SU-DHL-6 (cell line): Measurements from ENCODE around the gene LFNG.

Source experiments
- H2AFZ ChIP-seq: fragments of 200-600 bp; sonication (generic); 2 replicates; pipeline ENCODE4 v1.6.1; 2014; ENCODE audit warnings: low read depth, mild to moderate bottlenecking, moderate library complexity, mixed read lengths, antibody characterized with exemption, low read length; ENCODE audit not compliant: severe bottlenecking
- H3F3A ChIP-seq: fragments of 200-600 bp; shearing (Covaris generic); 2 replicates; pipeline ENCODE4 v1.6.0; 2016; ENCODE audit warnings: antibody characterized with exemption, mild to moderate bottlenecking; ENCODE audit not compliant: insufficient read depth
- H3K27ac ChIP-seq: fragments of 200-600 bp; sonication (generic); 2 replicates; pipeline ENCODE4 v1.5.1; 2016; ENCODE audit warnings: low read depth, mild to moderate bottlenecking, low read length, moderate library complexity, mixed read lengths
- H3K27me3 ChIP-seq: fragments of 200-600 bp; sonication (generic), shearing (Covaris generic); 2 replicates; pipeline ENCODE4 v1.6.0; 2014; ENCODE audit warnings: mild to moderate bottlenecking, low read length
- H3K36me3 ChIP-seq: fragments of 200-600 bp; sonication (generic); 2 replicates; pipeline ENCODE4 v1.6.1; 2014; ENCODE audit warnings: mild to moderate bottlenecking, low read length, mixed read lengths
- H3K4me2 ChIP-seq: fragments of 300-600, 200-600 bp; shearing (Covaris generic), sonication (generic); 2 replicates; pipeline ENCODE4 v1.6.0; 2014; ENCODE audit warnings: low read length, low read depth, mild to moderate bottlenecking; ENCODE audit not compliant: poor library complexity, severe bottlenecking
- H3K4me3 ChIP-seq: fragments of 200-600 bp; sonication (generic); 2 replicates; pipeline ENCODE4 v1.5.1; 2014; ENCODE audit warnings: antibody characterized with exemption, low read length, mild to moderate bottlenecking, mixed read lengths; ENCODE audit not compliant: insufficient read depth, poor library complexity, severe bottlenecking
- H3K79me2 ChIP-seq: fragments of 200-600 bp; sonication (generic); 2 replicates; pipeline ENCODE4 v1.6.1; 2014; ENCODE audit warnings: mild to moderate bottlenecking, low read length, moderate library complexity; ENCODE audit not compliant: insufficient read depth
- H3K9ac ChIP-seq: fragments of 200-600 bp; sonication (generic); 2 replicates; pipeline ENCODE4 v1.7.0; 2014; ENCODE audit warnings: mild to moderate bottlenecking, low read length
- H3K9me2 ChIP-seq: fragments of 200-600 bp; sonication (generic); replicated peaks from 2 replicates; pipeline ENCODE4 v1.6.1; 2014; ENCODE audit warnings: low read length; ENCODE audit not compliant: insufficient read depth
- H3K9me3 ChIP-seq: fragments of 200-600 bp; sonication (generic); 2 replicates; pipeline ENCODE4 v1.6.1; 2014; ENCODE audit warnings: low read length, mixed read lengths; ENCODE audit not compliant: insufficient read depth
- H4K20me1 ChIP-seq: fragments of 200-600 bp; sonication (generic); 2 replicates; pipeline ENCODE4 v1.6.1; 2014; ENCODE audit warnings: low read depth, mild to moderate bottlenecking, antibody characterized with exemption, low read length, moderate library complexity, mixed read lengths
- CTCF ChIP-seq: fragments of 200-600 bp; sonication (generic); IDR thresholded peaks from one replicate; pipeline ENCODE4 v1.5.1; 2017; ENCODE audit warnings: antibody characterized with exemption, mild to moderate bottlenecking, low read length, moderate library complexity; ENCODE audit not compliant: insufficient read depth, poor library complexity, severe bottlenecking
- EZH2phosphoT487 ChIP-seq: fragments of 200-600 bp; sonication (generic), shearing (Covaris generic); conservative IDR thresholded peaks from 2 replicates; pipeline ENCODE4 v1.6.1; 2018; ENCODE audit warnings: mild to moderate bottlenecking, antibody characterized with exemption, low read length, moderate library complexity, mixed read lengths

The LFNG gene

DNA sequence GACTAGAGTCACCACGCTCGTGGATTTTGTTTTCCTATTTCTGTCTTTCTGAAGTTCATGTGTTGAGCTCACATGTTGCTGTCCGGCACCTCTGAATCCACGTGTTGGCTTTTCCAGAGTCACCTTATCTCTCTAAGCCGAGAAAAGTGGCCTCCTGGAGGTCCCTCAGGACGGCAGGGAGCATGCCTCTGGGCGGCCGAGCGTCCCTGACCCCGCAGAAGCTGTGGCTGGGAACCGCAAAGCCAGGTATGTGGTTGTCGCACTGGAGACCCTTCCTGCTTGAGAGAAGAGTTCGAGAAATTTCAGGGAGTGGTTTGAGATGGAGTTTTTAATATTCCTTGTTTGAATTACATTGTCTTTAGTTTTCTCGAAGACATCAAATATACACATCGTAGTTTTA is 51.8 kb downstream of the LFNG start:
- no peaks in the 10 kb centered on the region for H3K9me2 ChIP-seq

GRCh38 chr7:2572101-2572842 is 52.7 kb downstream of the LFNG start:
- H3K9me2 ChIP-seq: no peaks in the 10 kb centered on the region
- no peaks in the 10 kb centered on the region for H3K27me3 ChIP-seq
- no peak for TF ChIP-seq CTCF
- no peak overlapping the region for H2AFZ ChIP-seq
- H3F3A ChIP-seq: no peaks in the 10 kb centered on the region
- no peak overlapping the region for H3K4me2 ChIP-seq
- no peak overlapping the region for H3K9ac ChIP-seq
- no peaks in the 10 kb centered on the region for H3K79me2 ChIP-seq
- no peak overlapping the region for H3K27ac ChIP-seq
- no peaks in the 10 kb centered on the region for H3K9me3 ChIP-seq
- no peak overlapping the region for H3K4me3 ChIP-seq
- no peaks in the 10 kb centered on the region for H4K20me1 ChIP-seq
- no peaks in the 10 kb centered on the region for H3K36me3 ChIP-seq

More for the DNA sequence above, 51.8 kb downstream of the LFNG start:
- Histone ChIP-seq H3K4me3 (no peak overlapping the region), H3K27ac (no peak overlapping the region), H3K79me2 (no peaks in the 10 kb centered on the region), H3K36me3 (no peaks in the 10 kb centered on the region), H3K4me2 (no peak overlapping the region), H3K9me3 (no peaks in the 10 kb centered on the region), H3F3A (no peaks in the 10 kb centered on the region), H4K20me1 (no peaks in the 10 kb centered on the region), H3K9ac (no peak overlapping the region), H2AFZ (no peak overlapping the region), H3K27me3 (no peaks in the 10 kb centered on the region)
- no peak for TF ChIP-seq EZH2phosphoT487

- no peaks in the 10 kb centered on the region for H3K9me3 ChIP-seq
- H3K27me3 ChIP-seq: no peaks in the 10 kb centered on the region
- no peaks in the 10 kb centered on the region for H3K79me2 ChIP-seq
- no peak overlapping the region for H3K9ac ChIP-seq
- no peaks in the 10 kb centered on the region for H3K36me3 ChIP-seq
- TF ChIP-seq EZH2phosphoT487 (no peak), CTCF (no peak)
- H4K20me1 ChIP-seq: no peaks in the 10 kb centered on the region
- H3K9me2 ChIP-seq: no peaks in the 10 kb centered on the region
- H3K27ac ChIP-seq: no peak overlapping the region
- H3K4me2 ChIP-seq: no peak overlapping the region
- no peaks in the 10 kb centered on the region for H3F3A ChIP-seq
- H3K4me3 ChIP-seq: no peak overlapping the region
- H2AFZ ChIP-seq: no peak overlapping the region
Measured at GRCh38 chr7:2573761-2574160, 54.2 kb downstream of the LFNG start.

DNA sequence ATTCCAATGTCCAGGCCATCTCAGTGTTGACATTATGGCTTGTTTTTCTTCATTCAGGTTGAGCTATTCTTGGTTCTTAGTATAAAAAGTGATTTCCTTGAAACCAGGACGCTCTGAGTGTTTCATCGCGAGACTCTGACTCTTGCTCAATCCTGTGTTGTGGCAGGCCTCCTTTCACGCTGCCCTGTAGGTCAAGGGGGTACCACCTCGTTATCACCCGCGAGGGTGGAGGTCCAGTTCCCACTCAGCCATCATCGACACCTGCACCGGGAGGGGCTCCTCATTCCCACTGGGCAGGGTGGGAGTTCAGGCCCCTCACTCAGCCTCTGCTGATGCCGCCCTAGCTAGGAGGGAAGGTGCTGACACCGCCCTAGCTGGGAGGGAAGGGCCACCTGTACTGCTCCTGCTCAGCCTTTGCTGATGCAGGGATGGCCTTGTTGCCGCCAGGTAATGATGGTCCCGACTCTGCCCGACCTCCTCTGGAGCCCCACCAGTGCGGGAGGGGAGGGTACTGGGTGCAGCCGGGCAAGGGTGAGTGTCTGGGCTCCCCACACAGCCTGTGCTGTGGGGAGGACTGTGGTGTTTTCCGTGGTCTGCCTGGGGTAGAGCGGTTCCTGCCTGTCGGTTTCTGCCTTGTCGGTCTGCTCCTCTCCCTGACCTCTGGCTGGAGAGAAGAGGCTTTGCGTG is 55.6 kb downstream of the LFNG start:
- Histone ChIP-seq H3K9ac (no peak overlapping the region), H3K4me2 (no peak overlapping the region)

More for the DNA sequence above, 55.6 kb downstream of the LFNG start:
- TF ChIP-seq CTCF (no peak), EZH2phosphoT487 (no peak)
- H3F3A ChIP-seq: no peaks in the 10 kb centered on the region
- no peak overlapping the region for H3K4me3 ChIP-seq
- H3K79me2 ChIP-seq: no peaks in the 10 kb centered on the region
- no peaks in the 10 kb centered on the region for H3K36me3 ChIP-seq
- H2AFZ ChIP-seq: no peak overlapping the region
- no peaks in the 10 kb centered on the region for H3K9me3 ChIP-seq
- H3K27ac ChIP-seq: no peak overlapping the region
- H3K9me2 ChIP-seq: no peaks in the 10 kb centered on the region
- no peaks in the 10 kb centered on the region for H3K27me3 ChIP-seq
- no peaks in the 10 kb centered on the region for H4K20me1 ChIP-seq
